ENCODE measurements around the gene DCP2.

- TF ChIP-seq, protein P1, sequence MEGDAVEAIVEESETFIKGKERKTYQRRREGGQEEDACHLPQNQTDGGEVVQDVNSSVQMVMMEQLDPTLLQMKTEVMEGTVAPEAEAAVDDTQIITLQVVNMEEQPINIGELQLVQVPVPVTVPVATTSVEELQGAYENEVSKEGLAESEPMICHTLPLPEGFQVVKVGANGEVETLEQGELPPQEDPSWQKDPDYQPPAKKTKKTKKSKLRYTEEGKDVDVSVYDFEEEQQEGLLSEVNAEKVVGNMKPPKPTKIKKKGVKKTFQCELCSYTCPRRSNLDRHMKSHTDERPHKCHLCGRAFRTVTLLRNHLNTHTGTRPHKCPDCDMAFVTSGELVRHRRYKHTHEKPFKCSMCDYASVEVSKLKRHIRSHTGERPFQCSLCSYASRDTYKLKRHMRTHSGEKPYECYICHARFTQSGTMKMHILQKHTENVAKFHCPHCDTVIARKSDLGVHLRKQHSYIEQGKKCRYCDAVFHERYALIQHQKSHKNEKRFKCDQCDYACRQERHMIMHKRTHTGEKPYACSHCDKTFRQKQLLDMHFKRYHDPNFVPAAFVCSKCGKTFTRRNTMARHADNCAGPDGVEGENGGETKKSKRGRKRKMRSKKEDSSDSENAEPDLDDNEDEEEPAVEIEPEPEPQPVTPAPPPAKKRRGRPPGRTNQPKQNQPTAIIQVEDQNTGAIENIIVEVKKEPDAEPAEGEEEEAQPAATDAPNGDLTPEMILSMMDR (IDR thresholded peaks at IDR 0.05) = no peak
- TF ChIP-seq POLR2A (IDR thresholded peaks at IDR 0.05) = no peak
Measured at GRCh38 chr5:113027431-113027830, 50.8 kb downstream of the DCP2 start.
